ENCODE measurements around the gene PDE4B. TPM values are rescaled to one million over a fixed set of nuclear protein-coding genes. Genes with fewer than 3 reads are reported as not detected.

PDE4B gene
- total and polyA plus RNA-seq, 9 of the 15 experiments (the other 6 are each of a cell fraction or from before 2014, with no cell fraction given) = 0.09 TPM; not detected in 8

DNA sequence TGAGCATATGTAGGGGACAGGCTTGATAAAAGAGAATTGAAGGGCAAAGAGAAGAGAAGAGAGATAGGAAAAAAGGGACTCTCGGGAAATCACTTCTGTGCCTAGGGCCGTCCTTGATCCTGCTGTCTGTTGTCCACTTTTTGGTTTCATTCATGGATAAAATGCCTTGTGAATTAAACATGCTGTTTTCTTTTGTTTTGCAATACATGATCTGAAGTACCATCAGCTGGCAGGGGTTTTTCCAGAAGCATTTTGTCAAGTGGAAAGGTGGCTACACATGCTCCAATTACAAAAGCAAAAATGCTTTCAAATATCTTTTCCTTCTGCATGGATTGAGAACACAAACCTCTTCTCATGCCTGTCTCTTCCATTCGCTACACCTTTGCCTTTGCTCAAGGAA, 361.7 kb downstream of the PDE4B start (continued):
- TF ChIP-seq, protein P1, sequence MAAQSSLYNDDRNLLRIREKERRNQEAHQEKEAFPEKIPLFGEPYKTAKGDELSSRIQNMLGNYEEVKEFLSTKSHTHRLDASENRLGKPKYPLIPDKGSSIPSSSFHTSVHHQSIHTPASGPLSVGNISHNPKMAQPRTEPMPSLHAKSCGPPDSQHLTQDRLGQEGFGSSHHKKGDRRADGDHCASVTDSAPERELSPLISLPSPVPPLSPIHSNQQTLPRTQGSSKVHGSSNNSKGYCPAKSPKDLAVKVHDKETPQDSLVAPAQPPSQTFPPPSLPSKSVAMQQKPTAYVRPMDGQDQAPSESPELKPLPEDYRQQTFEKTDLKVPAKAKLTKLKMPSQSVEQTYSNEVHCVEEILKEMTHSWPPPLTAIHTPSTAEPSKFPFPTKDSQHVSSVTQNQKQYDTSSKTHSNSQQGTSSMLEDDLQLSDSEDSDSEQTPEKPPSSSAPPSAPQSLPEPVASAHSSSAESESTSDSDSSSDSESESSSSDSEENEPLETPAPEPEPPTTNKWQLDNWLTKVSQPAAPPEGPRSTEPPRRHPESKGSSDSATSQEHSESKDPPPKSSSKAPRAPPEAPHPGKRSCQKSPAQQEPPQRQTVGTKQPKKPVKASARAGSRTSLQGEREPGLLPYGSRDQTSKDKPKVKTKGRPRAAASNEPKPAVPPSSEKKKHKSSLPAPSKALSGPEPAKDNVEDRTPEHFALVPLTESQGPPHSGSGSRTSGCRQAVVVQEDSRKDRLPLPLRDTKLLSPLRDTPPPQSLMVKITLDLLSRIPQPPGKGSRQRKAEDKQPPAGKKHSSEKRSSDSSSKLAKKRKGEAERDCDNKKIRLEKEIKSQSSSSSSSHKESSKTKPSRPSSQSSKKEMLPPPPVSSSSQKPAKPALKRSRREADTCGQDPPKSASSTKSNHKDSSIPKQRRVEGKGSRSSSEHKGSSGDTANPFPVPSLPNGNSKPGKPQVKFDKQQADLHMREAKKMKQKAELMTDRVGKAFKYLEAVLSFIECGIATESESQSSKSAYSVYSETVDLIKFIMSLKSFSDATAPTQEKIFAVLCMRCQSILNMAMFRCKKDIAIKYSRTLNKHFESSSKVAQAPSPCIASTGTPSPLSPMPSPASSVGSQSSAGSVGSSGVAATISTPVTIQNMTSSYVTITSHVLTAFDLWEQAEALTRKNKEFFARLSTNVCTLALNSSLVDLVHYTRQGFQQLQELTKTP (IDR thresholded peaks at IDR 0.05; ENCODE audit: low read depth in 1 of 2, partially characterized antibody in 2 of 2) = no peak
- TF ChIP-seq ZNF57 (CRISPR knock-in tag; IDR thresholded peaks at IDR 0.05) = no peak
- no peak for TF ChIP-seq KLF16 (IDR thresholded peaks at IDR 0.05)
- no peak for TF ChIP-seq ZNF780A (CRISPR knock-in tag; IDR thresholded peaks at IDR 0.05)
- TF ChIP-seq CHD2 (IDR thresholded peaks at IDR 0.05; ENCODE audit: low read depth, low read length) = no peak

DNA sequence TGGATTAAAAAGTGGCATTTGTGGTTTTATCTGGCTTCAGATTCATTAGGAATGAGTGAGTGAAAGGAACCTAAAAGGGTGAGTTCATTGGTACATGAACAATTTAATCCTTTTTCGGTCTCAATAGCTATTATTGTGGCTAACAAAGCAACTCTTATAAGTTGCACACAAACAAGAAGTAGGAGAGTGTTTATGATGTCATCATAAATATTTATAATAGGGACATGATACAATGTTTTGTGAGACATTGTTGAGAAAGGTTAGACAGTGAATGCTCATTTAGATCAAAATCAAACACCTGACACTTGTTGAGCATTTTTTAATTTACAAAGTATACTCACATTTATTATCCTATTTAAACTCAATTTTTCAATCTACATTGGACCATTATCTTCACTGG, 363.4 kb downstream of the PDE4B start:
- H3K79me2 ChIP-seq (ENCODE audit: control insufficient read depth, insufficient read depth, low read length) = no peaks in the 10 kb centered on the region
- no peaks in the 10 kb centered on the region for H3K9me1 ChIP-seq (ENCODE audit: control insufficient read depth, insufficient read depth, low read length)
- no peak overlapping the region for H3K27ac ChIP-seq (ENCODE audit: extremely low read depth, low read depth, low read length)
- POLR2A ChIA-PET = no interaction called here
- H3K36me3 ChIP-seq (ENCODE audit: control insufficient read depth, insufficient read depth, low read length) = no peaks in the 10 kb centered on the region
- FAIRE-seq (no peak), DNase-seq (ENCODE audit: extremely low read depth in 1 of 4, low spot score in 3 of 4) (no peak), ATAC-seq (no peak)
- H2AFZ ChIP-seq (ENCODE audit: low read depth, low read length) = no peak overlapping the region
- CTCF ChIA-PET (ENCODE audit: low intra/inter-chr PET ratio) = interaction anchor here (0.7 kb wide), 1 partner anchor 138 kb away, joined by 3 read pairs; no protein-coding TSS in a partner anchor
- no peaks in the 10 kb centered on the region for H3K4me1 ChIP-seq (replicated peaks in 1 of 2; ENCODE audit: control insufficient read depth in 2 of 2, insufficient read depth in 2 of 2, low read length in 2 of 2)
- BruUV-seq (replicated peaks) = no TSS peak
- TF ChIP-seq GABPB1 (CRISPR knock-in tag; IDR thresholded peaks at IDR 0.05) (no peak), JUND (IDR thresholded peaks at IDR 0.05; ENCODE audit: borderline replicate concordance, low read depth, low read length) (no peak), JUND (tag; IDR thresholded peaks at IDR 0.05; ENCODE audit: borderline replicate concordance, low read depth, low read length) (no peak)
- intact Hi-C loops (cut with micrococcal nuclease) (no loop called here), in situ Hi-C loops (cut with MboI) (no loop called here)
- H3K4me2 ChIP-seq (ENCODE audit: insufficient read depth, low read length) = no peak overlapping the region
- no peaks in the 10 kb centered on the region for H3K9me3 ChIP-seq (replicated peaks; ENCODE audit: control insufficient read depth, insufficient read depth, low read depth, low read length)
- WGBS (ENCODE audit: insufficient coverage, low coverage, missing lambda C conversion rate) = 4% methylated on average over 1 of the region's 1 CpG
- no peak overlapping the region for H3K9ac ChIP-seq (ENCODE audit: insufficient read depth in 1 of 2, low read depth in 2 of 2, low read length in 2 of 2)
- H3K4me3 ChIP-seq = no peak overlapping the region
- H4K20me1 ChIP-seq (replicated peaks; ENCODE audit: control insufficient read depth, insufficient read depth, low read length) = no peaks in the 10 kb centered on the region
- no peaks in the 10 kb centered on the region for H3K27me3 ChIP-seq (ENCODE audit: control insufficient read depth in 2 of 2, insufficient read depth in 2 of 2, low read length in 2 of 2)
